Fibroblast of pulmonary artery (primary cell): Measurements from ENCODE around the gene CLDN19.

Experiments
- DNase-seq: peaks from one replicate; pipeline ENCODE4 v3.0.0-alpha.2; 2010; ENCODE audit warnings: low read depth
- H3K4me3 ChIP-seq: replicated peaks from 2 replicates; pipeline ENCODE4 v1.5.1; 2011; ENCODE audit warnings: low read depth, mild to moderate bottlenecking, control low read depth, low read length, moderate library complexity
- TF ChIP-seq, protein P1 (sequence below): IDR thresholded peaks from 2 replicates; pipeline ENCODE4 v1.5.1; 2011; ENCODE audit warnings: mild to moderate bottlenecking, control low read depth, low read length, inconsistent platforms; ENCODE audit errors: missing control alignments

The CLDN19 gene

DNA sequence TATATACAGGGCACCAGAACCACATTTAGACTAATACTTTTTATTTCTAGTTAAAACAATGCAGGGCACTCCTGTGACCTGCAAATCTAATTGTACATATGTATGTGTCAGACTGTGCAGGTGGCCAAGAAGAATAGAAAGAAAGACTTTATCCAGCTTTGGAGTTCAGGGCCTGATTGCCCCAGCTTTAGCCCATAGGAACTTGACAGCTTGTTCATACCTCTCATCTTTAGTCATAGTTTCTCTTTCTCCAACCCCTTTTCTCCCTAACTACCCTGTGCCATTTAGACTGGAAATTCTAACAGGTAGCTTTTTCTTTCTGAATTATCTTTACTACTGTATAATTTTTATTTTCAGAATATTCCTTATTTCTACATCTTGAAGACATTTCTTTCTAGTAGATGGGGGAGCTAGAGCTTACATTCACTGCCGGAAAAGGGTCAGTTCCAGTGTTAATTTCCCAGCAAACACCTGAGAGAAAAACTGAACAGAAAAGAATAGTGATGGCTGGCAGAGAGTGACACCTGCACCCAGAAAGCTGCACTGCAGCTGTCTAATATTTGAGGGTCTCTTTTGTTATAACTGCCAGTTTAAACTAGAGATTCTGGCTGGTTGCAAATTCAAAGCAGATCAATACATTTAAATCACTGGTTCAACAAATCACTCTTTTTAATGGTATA is 49.4 kb downstream of the CLDN19 start:
- TF ChIP-seq, protein P1, sequence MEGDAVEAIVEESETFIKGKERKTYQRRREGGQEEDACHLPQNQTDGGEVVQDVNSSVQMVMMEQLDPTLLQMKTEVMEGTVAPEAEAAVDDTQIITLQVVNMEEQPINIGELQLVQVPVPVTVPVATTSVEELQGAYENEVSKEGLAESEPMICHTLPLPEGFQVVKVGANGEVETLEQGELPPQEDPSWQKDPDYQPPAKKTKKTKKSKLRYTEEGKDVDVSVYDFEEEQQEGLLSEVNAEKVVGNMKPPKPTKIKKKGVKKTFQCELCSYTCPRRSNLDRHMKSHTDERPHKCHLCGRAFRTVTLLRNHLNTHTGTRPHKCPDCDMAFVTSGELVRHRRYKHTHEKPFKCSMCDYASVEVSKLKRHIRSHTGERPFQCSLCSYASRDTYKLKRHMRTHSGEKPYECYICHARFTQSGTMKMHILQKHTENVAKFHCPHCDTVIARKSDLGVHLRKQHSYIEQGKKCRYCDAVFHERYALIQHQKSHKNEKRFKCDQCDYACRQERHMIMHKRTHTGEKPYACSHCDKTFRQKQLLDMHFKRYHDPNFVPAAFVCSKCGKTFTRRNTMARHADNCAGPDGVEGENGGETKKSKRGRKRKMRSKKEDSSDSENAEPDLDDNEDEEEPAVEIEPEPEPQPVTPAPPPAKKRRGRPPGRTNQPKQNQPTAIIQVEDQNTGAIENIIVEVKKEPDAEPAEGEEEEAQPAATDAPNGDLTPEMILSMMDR = peak; percentile 3
- DNase-seq = no peak
- H3K4me3 ChIP-seq = no peak overlapping the region

DNA sequence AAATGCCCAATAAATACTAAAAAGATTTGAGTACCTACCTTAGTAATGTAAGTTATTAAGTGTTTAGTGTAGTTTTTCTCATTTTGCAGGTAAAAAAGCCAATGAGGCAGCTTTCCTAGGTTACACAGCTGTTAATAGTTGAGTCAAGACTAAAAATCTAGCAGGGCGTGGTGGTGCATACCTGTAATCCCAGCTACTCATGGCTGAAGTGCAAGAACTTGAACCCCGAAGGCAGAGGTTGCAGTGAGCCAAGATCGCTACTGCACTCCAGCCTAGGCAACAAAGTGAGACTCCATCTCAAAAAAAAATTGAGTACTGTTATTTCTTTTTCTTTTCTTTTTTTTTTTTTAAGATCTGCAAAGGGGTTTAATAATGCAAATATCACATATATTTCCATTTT is 50.1 kb downstream of the CLDN19 start:
- TF ChIP-seq, protein P1 = no peak
- no peak for DNase-seq

GRCh38 chr1:42686418-42686817 is 53.6 kb downstream of the CLDN19 start:
- H3K4me3 ChIP-seq = no peak overlapping the region
- TF ChIP-seq, protein P1 = no peak

More for the DNA sequence above, 50.1 kb downstream of the CLDN19 start:
- H3K4me3 ChIP-seq = no peak overlapping the region

GRCh38 chr1:42684139-42684538 is 55.9 kb downstream of the CLDN19 start:
- H3K4me3 ChIP-seq = peak overlapping the region; percentile 67
- no peak for DNase-seq
- TF ChIP-seq, protein P1 = no peak

More at GRCh38 chr1:42686418-42686817, 53.6 kb downstream of the CLDN19 start:
- DNase-seq = no peak
